Caco-2 (cell line): ENCODE measurements around the gene ANKMY1. TPM values are rescaled to one million over a fixed set of nuclear protein-coding genes. Genes with fewer than 3 reads are reported as not detected.

Source experiments
- BruUV-seq: library from RNA; stranded (reverse); fragments of 400-500 nt; replicated peaks from 2 replicates; lab custom pipeline; 2021; lab: Mats Ljungman, UMichigan
- CTCF ChIA-PET: fragments of 300-600 bp; sonication (Branson Sonifier 250); formaldehyde crosslinking; loops from one replicate; lab custom pipeline; 2022; ENCODE audit warnings: antibody characterized with exemption; lab: Charles Lee
- POLR2A ChIA-PET: fragments of 300-600 bp; sonication (Branson Sonifier 250); formaldehyde crosslinking; loops from one replicate; lab custom pipeline; 2022; ENCODE audit warnings: antibody characterized with exemption; lab: Charles Lee
- DNase-seq, 2 experiments: peaks; one replicate each; pipeline versions ENCODE4 v3.0.0 to v3.0.0-alpha.2; 2020 to 2022
- H3K27me3 ChIP-seq: replicated peaks from 2 replicates; pipeline ENCODE4 v1.6.0; 2011; ENCODE audit warnings: low read length; ENCODE audit not compliant: control insufficient read depth, insufficient read depth
- H3K36me3 ChIP-seq: 2 replicates; pipeline ENCODE4 v1.5.1; 2011; ENCODE audit warnings: low read length; ENCODE audit not compliant: control insufficient read depth, insufficient read depth
- H3K4me1 ChIP-seq: fragments of 250-450 bp; sonication (Bioruptor Pico); 2 replicates; pipeline ENCODE4 v1.5.1; 2020; ENCODE audit warnings: mild to moderate bottlenecking
- H3K4me3 ChIP-seq: 2 replicates; pipeline ENCODE4 v1.5.1; 2011; ENCODE audit warnings: low read depth, mild to moderate bottlenecking, control low read depth, low read length
- H3K9me3 ChIP-seq: fragments of 250-450 bp; sonication (Bioruptor Pico); 2 replicates; pipeline ENCODE4 v1.5.1; 2020; ENCODE audit warnings: mild to moderate bottlenecking, moderate library complexity
- H3K27ac Mint-ChIP-seq: one replicate; pipeline ENCODE4 v1.8.0; 2022; ENCODE audit warnings: mixed read lengths; ENCODE audit not compliant: unreplicated experiment
- H3K27me3 Mint-ChIP-seq: one replicate; pipeline ENCODE4 v1.8.0; 2022; ENCODE audit warnings: mixed read lengths; ENCODE audit not compliant: insufficient read depth, unreplicated experiment
- H3K36me3 Mint-ChIP-seq: one replicate; pipeline ENCODE4 v1.8.0; 2022; ENCODE audit warnings: mild to moderate bottlenecking, mixed read lengths; ENCODE audit not compliant: insufficient read depth, unreplicated experiment
- H3K4me1 Mint-ChIP-seq: one replicate; pipeline ENCODE4 v1.8.0; 2022; ENCODE audit warnings: low read depth, mixed read lengths; ENCODE audit not compliant: unreplicated experiment
- H3K4me3 Mint-ChIP-seq: one replicate; pipeline ENCODE4 v1.8.0; 2022; ENCODE audit warnings: mild to moderate bottlenecking, moderate library complexity, mixed read lengths; ENCODE audit not compliant: unreplicated experiment
- H3K9me3 Mint-ChIP-seq: one replicate; pipeline ENCODE4 v1.8.0; 2022; ENCODE audit warnings: mixed read lengths; ENCODE audit not compliant: unreplicated experiment
- intact Hi-C: fragments of 100-400 bp; cut with micrococcal nuclease; formaldehyde crosslinking; loops from one replicate; pipeline ENCODE4 v1.10.0; 2022; ENCODE audit not compliant: unreplicated experiment
- total RNA-seq: library from RNA; stranded (reverse); gene quantifications from 2 replicates; pipeline ENCODE4 v1.2.3, GENCODE V29; 2022
- TF ChIP-seq, protein P1 (sequence below), 2 experiments: fragments of 200-600 bp in 1 of 2; IDR thresholded peaks; 1 replicate in 1 of 2; 2 replicates in 1 of 2; pipeline versions ENCODE4 v1.5.1 to v1.8.0; 2011 to 2022; ENCODE audit warnings: antibody characterized with exemption in 1 of 2, control low read depth in 1 of 2, inconsistent platforms in 1 of 2, low read depth in 1 of 2, low read length in 1 of 2, mild to moderate bottlenecking in 1 of 2, moderate library complexity in 1 of 2; ENCODE audit not compliant: insufficient read depth in 1 of 2, severe bottlenecking in 1 of 2, unreplicated experiment in 1 of 2

Gene ANKMY1
- total RNA-seq, 1 experiment from 2014 or later, result 12.2 TPM

- Histone ChIP-seq H3K36me3 (no peaks in the 10 kb centered on the region), H3K4me1 (peaks cover 26% of the 10 kb centered on the region), H3K4me3 (peak overlapping the region; percentile 68), H3K9me3 (no peaks in the 10 kb centered on the region), H3K27me3 (no peaks in the 10 kb centered on the region)
- BruUV-seq, result no TSS peak
- ChIA-PET POLR2A (interaction anchor here (1.8 kb wide), 1 partner anchor 20 kb away, joined by 14 read pairs; the partner anchor contains the start of gene CAPN10), CTCF (interaction anchor here (0.6 to 2.8 kb wide), 7 partner anchors 13 to 276 kb away, joined by 3 to 25 read pairs (median 7); partner anchors contain the start of gene CAPN10)
- peaks cover 17% of the 10 kb centered on the region for H3K36me3 Mint-ChIP-seq
- peak overlapping the region; percentile 71 for H3K27ac Mint-ChIP-seq
- H3K4me1 Mint-ChIP-seq, result peaks cover 19% of the 10 kb centered on the region
- intact Hi-C loops, result no loop called here
- H3K9me3 Mint-ChIP-seq, result no peaks in the 10 kb centered on the region
- peak overlapping the region; percentile 83 for H3K4me3 Mint-ChIP-seq
- TF ChIP-seq, protein P1, sequence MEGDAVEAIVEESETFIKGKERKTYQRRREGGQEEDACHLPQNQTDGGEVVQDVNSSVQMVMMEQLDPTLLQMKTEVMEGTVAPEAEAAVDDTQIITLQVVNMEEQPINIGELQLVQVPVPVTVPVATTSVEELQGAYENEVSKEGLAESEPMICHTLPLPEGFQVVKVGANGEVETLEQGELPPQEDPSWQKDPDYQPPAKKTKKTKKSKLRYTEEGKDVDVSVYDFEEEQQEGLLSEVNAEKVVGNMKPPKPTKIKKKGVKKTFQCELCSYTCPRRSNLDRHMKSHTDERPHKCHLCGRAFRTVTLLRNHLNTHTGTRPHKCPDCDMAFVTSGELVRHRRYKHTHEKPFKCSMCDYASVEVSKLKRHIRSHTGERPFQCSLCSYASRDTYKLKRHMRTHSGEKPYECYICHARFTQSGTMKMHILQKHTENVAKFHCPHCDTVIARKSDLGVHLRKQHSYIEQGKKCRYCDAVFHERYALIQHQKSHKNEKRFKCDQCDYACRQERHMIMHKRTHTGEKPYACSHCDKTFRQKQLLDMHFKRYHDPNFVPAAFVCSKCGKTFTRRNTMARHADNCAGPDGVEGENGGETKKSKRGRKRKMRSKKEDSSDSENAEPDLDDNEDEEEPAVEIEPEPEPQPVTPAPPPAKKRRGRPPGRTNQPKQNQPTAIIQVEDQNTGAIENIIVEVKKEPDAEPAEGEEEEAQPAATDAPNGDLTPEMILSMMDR (IDR thresholded peaks at IDR 0.05; ENCODE audit: insufficient read depth in 1 of 2, low read depth in 1 of 2, low read length in 1 of 2, severe bottlenecking in 1 of 2, unreplicated experiment in 1 of 2), result peak; percentile 64 to 71
- H3K27me3 Mint-ChIP-seq, result no peaks in the 10 kb centered on the region
- peak; percentile 89 to 91 for DNase-seq
Measured at GRCh38 chr2:240566203-240567136, 8.7 kb upstream of the ANKMY1 start.

DNA sequence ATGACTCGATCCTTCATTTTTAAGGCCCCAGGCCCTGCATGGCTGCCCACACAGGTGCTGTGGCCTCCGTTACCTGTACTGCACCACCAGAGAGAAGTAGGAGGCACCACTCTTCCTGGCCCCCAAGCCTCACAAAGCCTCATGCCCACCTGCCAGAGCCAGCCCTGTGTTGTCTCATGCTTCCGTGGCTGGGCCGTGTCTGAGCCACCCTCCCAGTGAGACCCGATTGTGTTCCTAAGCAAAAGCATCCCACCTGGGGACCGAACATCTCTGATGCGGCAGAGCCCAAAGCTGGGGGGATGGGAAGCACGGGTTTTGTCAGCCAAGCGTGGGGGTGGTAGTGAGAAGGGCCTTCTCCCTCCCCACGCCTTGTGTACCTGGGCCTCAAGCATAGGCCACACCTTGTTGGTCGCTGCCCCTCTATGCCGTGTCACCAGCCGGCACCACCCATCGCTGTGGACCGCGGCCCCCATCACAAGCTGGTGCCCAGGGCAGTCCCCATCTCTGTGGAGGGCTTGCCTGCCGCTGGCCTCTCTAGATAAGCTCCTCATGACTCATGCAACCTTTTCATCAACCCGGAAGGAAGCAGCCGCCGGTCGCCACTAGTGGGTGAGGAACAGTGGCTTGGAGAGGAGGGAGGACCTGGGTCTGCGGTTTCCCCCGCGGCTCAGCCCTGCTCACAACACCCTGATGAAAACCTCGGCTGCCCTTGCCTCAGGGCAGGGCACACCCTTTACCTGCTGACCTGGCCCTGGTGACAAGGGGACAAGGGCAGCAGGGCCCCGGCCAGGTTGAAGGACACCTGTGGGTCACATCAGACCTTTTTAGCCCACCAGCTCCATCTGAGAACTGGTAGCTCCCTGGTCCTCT, 7.8 kb upstream of the ANKMY1 start:
- peaks cover 26% of the 10 kb centered on the region for H3K4me1 ChIP-seq
- ChIA-PET CTCF (interaction anchor here (0.6 to 2.8 kb wide), 8 partner anchors 14 to 276 kb away, joined by 3 to 25 read pairs (median 6); partner anchors contain the start of gene CAPN10), POLR2A (interaction anchor here (1.8 kb wide), 1 partner anchor 20 kb away, joined by 14 read pairs; the partner anchor contains the start of gene CAPN10)
- no TSS peak for BruUV-seq
- no peaks in the 10 kb centered on the region for H3K9me3 Mint-ChIP-seq
- peak overlapping the region; percentile 71 for H3K27ac Mint-ChIP-seq
- no peaks in the 10 kb centered on the region for H3K27me3 ChIP-seq
- intact Hi-C loops, result no loop called here
- H3K4me1 Mint-ChIP-seq, result peaks cover 23% of the 10 kb centered on the region
- DNase-seq, result peak; percentile 64 to 84
- no peaks in the 10 kb centered on the region for H3K27me3 Mint-ChIP-seq
- H3K36me3 ChIP-seq, result no peaks in the 10 kb centered on the region
- H3K4me3 Mint-ChIP-seq, result peak overlapping the region; percentile 83
- H3K4me3 ChIP-seq, result peak overlapping the region; percentile 33
- peaks cover 25% of the 10 kb centered on the region for H3K36me3 Mint-ChIP-seq
- no peaks in the 10 kb centered on the region for H3K9me3 ChIP-seq
- TF ChIP-seq, protein P1 (IDR thresholded peaks at IDR 0.05; ENCODE audit: insufficient read depth in 1 of 2, low read depth in 1 of 2, low read length in 1 of 2, severe bottlenecking in 1 of 2, unreplicated experiment in 1 of 2), result no peak
